ENCODE measurements around the gene MAGI1.

Gene MAGI1

DNA sequence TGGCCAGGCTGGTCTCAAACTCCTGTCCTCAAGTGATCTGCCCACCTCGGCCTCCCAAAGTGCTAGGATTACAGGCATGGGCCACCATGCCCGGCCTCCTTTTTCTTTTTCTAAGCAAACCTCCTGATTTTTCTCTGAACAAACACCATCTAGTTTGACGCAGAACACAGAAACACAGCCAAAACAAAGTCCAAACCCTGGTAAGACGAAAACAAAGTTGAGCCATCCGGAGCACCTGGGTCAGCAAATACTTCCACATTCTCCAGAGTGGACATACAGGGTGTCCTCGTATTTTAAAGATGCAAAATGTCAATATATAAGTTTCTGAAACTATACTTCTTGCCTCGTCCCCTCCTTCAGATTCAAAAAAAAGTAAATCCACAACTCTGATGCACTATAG, 715.8 kb downstream of the MAGI1 start:
- DNase-seq: no peak

DNA sequence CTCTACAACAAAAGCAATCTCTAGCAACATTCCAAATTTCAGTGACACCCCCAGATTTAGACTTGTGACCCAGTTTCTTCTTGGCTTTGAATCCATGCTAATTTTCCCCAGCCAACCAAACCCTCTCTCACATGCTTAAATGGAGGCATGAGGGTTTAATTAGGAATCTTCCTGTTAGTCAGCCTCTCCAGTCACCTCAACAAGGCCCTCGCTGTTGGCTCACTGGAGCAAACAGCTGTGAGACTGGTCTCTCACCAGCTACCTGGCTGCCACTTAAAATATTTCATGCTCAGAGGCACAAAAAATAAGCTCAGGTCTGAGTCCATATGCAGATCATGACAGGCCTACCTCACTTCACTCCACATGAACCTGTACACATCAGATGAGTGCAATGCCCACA, 720.5 kb downstream of the MAGI1 start:
- no peak for DNase-seq

DNA sequence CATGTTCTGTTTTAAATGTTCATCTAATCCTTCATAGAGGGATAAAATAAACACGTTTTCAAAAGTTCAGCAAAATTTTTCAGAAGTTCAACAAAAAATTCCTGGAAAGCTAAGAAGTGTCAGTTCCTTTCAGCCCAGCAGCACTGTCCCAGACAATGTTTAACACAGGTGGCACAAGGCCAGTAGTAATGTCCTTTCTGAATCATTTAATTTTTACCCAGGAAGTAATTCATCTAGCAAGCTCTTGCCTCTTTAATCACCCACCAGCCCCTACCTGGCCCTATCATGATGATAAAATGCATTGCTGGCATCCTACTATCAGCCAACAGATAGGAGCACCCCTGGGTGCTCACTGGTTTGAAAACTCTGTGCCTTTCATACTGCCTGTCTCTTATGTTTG, 723.8 kb downstream of the MAGI1 start:
- DNase-seq: no peak

DNA sequence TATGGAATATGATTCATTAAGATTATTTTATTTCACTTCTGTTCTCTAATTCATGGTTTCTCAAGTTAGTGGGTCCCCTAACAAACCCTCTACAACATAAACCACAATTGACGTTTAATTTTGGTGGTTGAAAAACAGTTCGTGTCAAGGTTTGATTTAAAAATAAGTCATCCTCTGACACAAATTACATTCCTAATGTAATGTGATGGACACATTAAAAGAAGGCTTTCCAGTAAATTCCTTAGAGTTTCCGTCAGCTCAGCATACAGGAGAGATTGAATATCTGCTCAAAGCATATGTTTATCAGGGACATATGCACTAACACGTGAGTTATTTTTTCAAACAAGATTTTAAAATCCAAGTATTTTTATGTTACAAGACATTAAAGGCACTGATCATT, 724.4 kb downstream of the MAGI1 start:
- DNase-seq: no peak

DNA sequence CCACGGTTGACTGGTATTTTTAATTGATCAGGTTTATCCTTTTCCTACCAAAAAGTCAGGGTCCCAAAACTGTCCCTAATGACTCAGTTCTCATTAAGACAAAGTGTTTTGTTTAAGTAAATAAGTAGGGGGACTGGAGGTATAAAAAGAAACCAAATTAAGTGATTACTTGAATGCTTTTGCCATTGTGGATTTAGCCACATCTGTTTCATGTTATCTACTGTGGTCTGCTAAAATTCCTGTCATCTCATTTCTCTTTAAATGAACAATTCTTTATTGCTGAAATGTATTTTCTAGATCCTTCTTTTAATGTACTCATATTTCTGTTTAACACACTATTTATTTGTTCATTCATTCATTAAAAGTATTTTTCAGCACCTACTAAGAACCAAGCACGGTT, 725.1 kb downstream of the MAGI1 start:
- DNase-seq: no peak

DNA sequence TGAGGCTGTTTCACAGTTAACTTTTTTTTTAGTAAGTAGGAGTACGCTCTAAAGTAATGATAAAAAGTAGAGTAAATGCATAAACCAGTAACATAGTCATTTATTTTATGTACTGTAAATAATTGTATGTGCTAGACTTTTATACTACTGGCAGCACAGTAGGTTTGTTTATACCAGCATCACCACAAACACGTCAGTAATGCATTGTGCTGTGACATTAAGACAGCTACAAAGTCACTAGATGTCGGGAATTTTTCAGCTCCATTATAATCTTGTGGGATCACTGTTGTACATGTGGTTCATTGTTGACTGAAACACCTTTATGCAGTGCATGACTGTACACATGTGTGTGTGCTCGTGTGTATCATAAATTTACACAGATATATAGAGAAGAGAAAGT, 732.9 kb downstream of the MAGI1 start:
- DNase-seq: no peak

All from left hindlimb (tissue), 1 donor.